ENCODE results near the gene MICAL2. TPM values are rescaled to one million over a fixed set of nuclear protein-coding genes. Genes with fewer than 3 reads are reported as not detected.

Gene MICAL2
- total RNA-seq, 1 experiment from 2014 or later = 247 TPM

- intact Hi-C loops (cut with micrococcal nuclease; ENCODE audit: unreplicated experiment) = no loop called here
- H3K36me3 ChIP-seq (ENCODE audit: control insufficient read depth, insufficient read depth, low read length) = peaks cover 9% of the 10 kb centered on the region
These were observed 98.7 kb downstream of the MICAL2 start for GRCh38 chr11:12209096-12209495.

GRCh38 chr11:12210200-12210599 is 99.8 kb downstream of the MICAL2 start:
- no peaks in the 10 kb centered on the region for H3K9me3 ChIP-seq
- no peak overlapping the region for H3K4me3 ChIP-seq (ENCODE audit: low read depth, low read length)
- Mint-ChIP-seq H3K4me3 (ENCODE audit: unreplicated experiment) (no peak overlapping the region), H3K36me3 (ENCODE audit: insufficient read depth, unreplicated experiment) (peaks cover 100% of the 10 kb centered on the region), H3K27me3 (ENCODE audit: insufficient read depth, unreplicated experiment) (no peaks in the 10 kb centered on the region), H3K27ac (ENCODE audit: unreplicated experiment) (peak overlapping the region; percentile 39), H3K4me1 (ENCODE audit: low read depth, unreplicated experiment) (peaks cover 39% of the 10 kb centered on the region), H3K9me3 (ENCODE audit: unreplicated experiment) (no peaks in the 10 kb centered on the region)
- peaks cover 9% of the 10 kb centered on the region for H3K36me3 ChIP-seq (ENCODE audit: control insufficient read depth, insufficient read depth, low read length)
- TF ChIP-seq, protein P1, sequence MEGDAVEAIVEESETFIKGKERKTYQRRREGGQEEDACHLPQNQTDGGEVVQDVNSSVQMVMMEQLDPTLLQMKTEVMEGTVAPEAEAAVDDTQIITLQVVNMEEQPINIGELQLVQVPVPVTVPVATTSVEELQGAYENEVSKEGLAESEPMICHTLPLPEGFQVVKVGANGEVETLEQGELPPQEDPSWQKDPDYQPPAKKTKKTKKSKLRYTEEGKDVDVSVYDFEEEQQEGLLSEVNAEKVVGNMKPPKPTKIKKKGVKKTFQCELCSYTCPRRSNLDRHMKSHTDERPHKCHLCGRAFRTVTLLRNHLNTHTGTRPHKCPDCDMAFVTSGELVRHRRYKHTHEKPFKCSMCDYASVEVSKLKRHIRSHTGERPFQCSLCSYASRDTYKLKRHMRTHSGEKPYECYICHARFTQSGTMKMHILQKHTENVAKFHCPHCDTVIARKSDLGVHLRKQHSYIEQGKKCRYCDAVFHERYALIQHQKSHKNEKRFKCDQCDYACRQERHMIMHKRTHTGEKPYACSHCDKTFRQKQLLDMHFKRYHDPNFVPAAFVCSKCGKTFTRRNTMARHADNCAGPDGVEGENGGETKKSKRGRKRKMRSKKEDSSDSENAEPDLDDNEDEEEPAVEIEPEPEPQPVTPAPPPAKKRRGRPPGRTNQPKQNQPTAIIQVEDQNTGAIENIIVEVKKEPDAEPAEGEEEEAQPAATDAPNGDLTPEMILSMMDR (IDR thresholded peaks at IDR 0.05; ENCODE audit: insufficient read depth in 1 of 2, low read depth in 1 of 2, low read length in 1 of 2, severe bottlenecking in 1 of 2, unreplicated experiment in 1 of 2) = no peak
- peaks cover 37% of the 10 kb centered on the region for H3K4me1 ChIP-seq
- no TSS peak for BruUV-seq (replicated peaks)
- ChIA-PET CTCF (no interaction called here), POLR2A (no interaction called here)
- no peaks in the 10 kb centered on the region for H3K27me3 ChIP-seq (replicated peaks; ENCODE audit: control insufficient read depth, insufficient read depth, low read length)
- intact Hi-C loops (cut with micrococcal nuclease; ENCODE audit: unreplicated experiment) = no loop called here
- DNase-seq = no peak

More at GRCh38 chr11:12209096-12209495, 98.7 kb downstream of the MICAL2 start:
- Mint-ChIP-seq H3K36me3 (ENCODE audit: insufficient read depth, unreplicated experiment) (peaks cover 100% of the 10 kb centered on the region), H3K27me3 (ENCODE audit: insufficient read depth, unreplicated experiment) (no peaks in the 10 kb centered on the region), H3K9me3 (ENCODE audit: unreplicated experiment) (no peaks in the 10 kb centered on the region), H3K4me1 (ENCODE audit: low read depth, unreplicated experiment) (peaks cover 28% of the 10 kb centered on the region), H3K27ac (ENCODE audit: unreplicated experiment) (peak overlapping the region; percentile 74), H3K4me3 (ENCODE audit: unreplicated experiment) (no peak overlapping the region)
- Histone ChIP-seq H3K9me3 (no peaks in the 10 kb centered on the region), H3K4me1 (peaks cover 26% of the 10 kb centered on the region), H3K4me3 (ENCODE audit: low read depth, low read length) (no peak overlapping the region), H3K27me3 (replicated peaks; ENCODE audit: control insufficient read depth, insufficient read depth, low read length) (no peaks in the 10 kb centered on the region)
- ChIA-PET POLR2A (no interaction called here), CTCF (no interaction called here)
- TF ChIP-seq, protein P1 (IDR thresholded peaks at IDR 0.05; ENCODE audit: insufficient read depth in 1 of 2, low read depth in 1 of 2, low read length in 1 of 2, severe bottlenecking in 1 of 2, unreplicated experiment in 1 of 2) = no peak
- BruUV-seq (replicated peaks) = no TSS peak
- no peak for DNase-seq

GRCh38 chr11:12211331-12212065 is 101.1 kb downstream of the MICAL2 start:
- TF ChIP-seq, protein P1 (IDR thresholded peaks at IDR 0.05; ENCODE audit: insufficient read depth in 1 of 2, low read depth in 1 of 2, low read length in 1 of 2, severe bottlenecking in 1 of 2, unreplicated experiment in 1 of 2) = no peak
- H3K4me3 ChIP-seq (ENCODE audit: low read depth, low read length) = no peak overlapping the region
- peak overlapping the region; percentile 79 for H3K27ac Mint-ChIP-seq (ENCODE audit: unreplicated experiment)
- H3K9me3 ChIP-seq = no peaks in the 10 kb centered on the region
- CTCF ChIA-PET = no interaction called here
- H3K9me3 Mint-ChIP-seq (ENCODE audit: unreplicated experiment) = no peaks in the 10 kb centered on the region
- H3K27me3 Mint-ChIP-seq (ENCODE audit: insufficient read depth, unreplicated experiment) = no peaks in the 10 kb centered on the region
- DNase-seq = no peak
- peaks cover 43% of the 10 kb centered on the region for H3K4me1 ChIP-seq
- intact Hi-C loops (cut with micrococcal nuclease; ENCODE audit: unreplicated experiment) = no loop called here
- POLR2A ChIA-PET = no interaction called here
- peaks cover 10% of the 10 kb centered on the region for H3K36me3 ChIP-seq (ENCODE audit: control insufficient read depth, insufficient read depth, low read length)
- H3K27me3 ChIP-seq (replicated peaks; ENCODE audit: control insufficient read depth, insufficient read depth, low read length) = no peaks in the 10 kb centered on the region
- H3K36me3 Mint-ChIP-seq (ENCODE audit: insufficient read depth, unreplicated experiment) = peaks cover 100% of the 10 kb centered on the region
- peaks cover 41% of the 10 kb centered on the region for H3K4me1 Mint-ChIP-seq (ENCODE audit: low read depth, unreplicated experiment)
- no peak overlapping the region for H3K4me3 Mint-ChIP-seq (ENCODE audit: unreplicated experiment)
- no TSS peak for BruUV-seq (replicated peaks)

All from Caco-2 (cell line).